Colonic mucosa (tissue), 4 donors: Measurements from ENCODE around the gene NOL9. TPM values are rescaled to one million over a fixed set of nuclear protein-coding genes. Genes with fewer than 3 reads are reported as not detected.

ENCODE experiments used
- DNase-seq: peaks from one replicate; pipeline ENCODE4 v3.0.0-alpha.2; 2020
- H3K27ac ChIP-seq: fragments of 200-600 bp; one replicate; pipeline ENCODE4 v1.8.0; 2021
- H3K27me3 ChIP-seq: fragments of 200-600 bp; one replicate; pipeline ENCODE4 v1.8.0; 2021
- H3K36me3 ChIP-seq: fragments of 200-600 bp; one replicate; pipeline ENCODE4 v1.8.0; 2021
- H3K4me1 ChIP-seq: fragments of 200-600 bp; one replicate; pipeline ENCODE4 v1.8.0; 2021; ENCODE audit warnings: mild to moderate bottlenecking
- H3K4me3 ChIP-seq: fragments of 200-600 bp; one replicate; pipeline ENCODE4 v1.8.0; 2021
- H3K9ac ChIP-seq, 2 donors: one replicate each; pipeline ENCODE4 v1.7.0; 2013; ENCODE audit warnings: control low read depth in 2 of 2, low read depth in 2 of 2, low read length in 2 of 2
- H3K9me3 ChIP-seq: fragments of 200-600 bp; one replicate; pipeline ENCODE4 v1.8.0; 2021
- CTCF ChIP-seq: fragments of 200-600 bp; IDR thresholded peaks from one replicate; pipeline ENCODE4 v1.8.0; 2022; ENCODE audit warnings: antibody characterized with exemption, mild to moderate bottlenecking
- intact Hi-C: fragments of 100-400 bp; cut with DNase I; formaldehyde crosslinking; loops from one replicate; pipeline ENCODE4 v1.14.1; 2022
- total RNA-seq, 2 donors: library from RNA; stranded (reverse); fragmentation: NEBNext Ultra II Directional in 1 of 2; extraction: Animal tissue kit (Norgen Biotek cat#: 25700) in 1 of 2; gene quantifications; one replicate each; pipeline ENCODE4 v1.2.1, GENCODE V29; 2021
- donor health status: healthy.
- donor health status: DM: no; HTN: no; CAD: no.
- donor health status: DM: no; HTN: no; CAD: no.

NOL9 gene
- total RNA-seq, 2 donors from 2014 or later, result 14.5 to 27.3 TPM

- Histone ChIP-seq H3K36me3 (peaks cover 3% of the 10 kb centered on the region), H3K27me3 (no peaks in the 10 kb centered on the region), H3K9ac (no peak overlapping the region), H3K9me3 (no peaks in the 10 kb centered on the region), H3K27ac (no peak overlapping the region), H3K4me3 (no peak overlapping the region), H3K4me1 (no peaks in the 10 kb centered on the region)
- TF ChIP-seq CTCF, result no peak
- intact Hi-C loops, result no loop called here
- DNase-seq, result no peak
Observed at GRCh38 chr1:6544831-6545230, 9.5 kb downstream of the NOL9 start.

GRCh38 chr1:6538956-6539355, 15.4 kb downstream of the NOL9 start:
- DNase-seq, result no peak
- Histone ChIP-seq H3K27ac (no peak overlapping the region), H3K9ac (no peak overlapping the region), H3K9me3 (no peaks in the 10 kb centered on the region), H3K4me1 (no peaks in the 10 kb centered on the region), H3K27me3 (no peaks in the 10 kb centered on the region), H3K4me3 (no peak overlapping the region), H3K36me3 (no peaks in the 10 kb centered on the region)
- intact Hi-C loops, result no loop called here
- TF ChIP-seq CTCF, result no peak

GRCh38 chr1:6536291-6536690, 18.0 kb downstream of the NOL9 start:
- no peak overlapping the region for H3K4me3 ChIP-seq
- H3K27me3 ChIP-seq, result no peaks in the 10 kb centered on the region
- peaks cover 18% of the 10 kb centered on the region for H3K36me3 ChIP-seq
- DNase-seq, result no peak
- H3K9ac ChIP-seq, result no peak overlapping the region
- no peaks in the 10 kb centered on the region for H3K9me3 ChIP-seq
- no peaks in the 10 kb centered on the region for H3K4me1 ChIP-seq
- no peak for TF ChIP-seq CTCF
- intact Hi-C loops, result no loop called here
- no peak overlapping the region for H3K27ac ChIP-seq

GRCh38 chr1:6535214-6535613, 19.1 kb downstream of the NOL9 start:
- H3K36me3 ChIP-seq, result peaks cover 18% of the 10 kb centered on the region
- intact Hi-C loops, result no loop called here

GRCh38 chr1:6534248-6534822, 20.0 kb downstream of the NOL9 start:
- TF ChIP-seq CTCF, result no peak
- Histone ChIP-seq H3K9ac (no peak overlapping the region), H3K4me1 (no peaks in the 10 kb centered on the region), H3K36me3 (peaks cover 18% of the 10 kb centered on the region), H3K27ac (no peak overlapping the region), H3K9me3 (no peaks in the 10 kb centered on the region), H3K4me3 (no peak overlapping the region), H3K27me3 (no peaks in the 10 kb centered on the region)
- intact Hi-C loops, result no loop called here
- DNase-seq, result no peak

More at GRCh38 chr1:6535214-6535613, 19.1 kb downstream of the NOL9 start:
- no peak overlapping the region for H3K9ac ChIP-seq
- DNase-seq, result no peak
- H3K4me1 ChIP-seq, result no peaks in the 10 kb centered on the region
- H3K27me3 ChIP-seq, result no peaks in the 10 kb centered on the region
- H3K9me3 ChIP-seq, result no peaks in the 10 kb centered on the region
- no peak overlapping the region for H3K4me3 ChIP-seq
- TF ChIP-seq CTCF, result no peak
- H3K27ac ChIP-seq, result no peak overlapping the region
